ENCODE data around the gene NAA35. TPM values are rescaled to one million over a fixed set of nuclear protein-coding genes. Genes with fewer than 3 reads are reported as not detected.
"Not testable (repeated sequence)": the region's sequence is repeated elsewhere in the genome, so short reads cannot be mapped to it uniquely, and the experiment has no call there.

The NAA35 gene
- total and polyA plus RNA-seq, 2 experiments from 2014 or later = 19.7 to 22.0 TPM

GRCh38 chr9:86045654-86046053, 104.7 kb downstream of the NAA35 start:
- in situ Hi-C loops (cut with MboI) = no loop called here
- peaks cover 9% of the 10 kb centered on the region; the same call in 1 of the 2 replicates for H3K4me1 ChIP-seq (ENCODE audit: insufficient read depth)

DNA sequence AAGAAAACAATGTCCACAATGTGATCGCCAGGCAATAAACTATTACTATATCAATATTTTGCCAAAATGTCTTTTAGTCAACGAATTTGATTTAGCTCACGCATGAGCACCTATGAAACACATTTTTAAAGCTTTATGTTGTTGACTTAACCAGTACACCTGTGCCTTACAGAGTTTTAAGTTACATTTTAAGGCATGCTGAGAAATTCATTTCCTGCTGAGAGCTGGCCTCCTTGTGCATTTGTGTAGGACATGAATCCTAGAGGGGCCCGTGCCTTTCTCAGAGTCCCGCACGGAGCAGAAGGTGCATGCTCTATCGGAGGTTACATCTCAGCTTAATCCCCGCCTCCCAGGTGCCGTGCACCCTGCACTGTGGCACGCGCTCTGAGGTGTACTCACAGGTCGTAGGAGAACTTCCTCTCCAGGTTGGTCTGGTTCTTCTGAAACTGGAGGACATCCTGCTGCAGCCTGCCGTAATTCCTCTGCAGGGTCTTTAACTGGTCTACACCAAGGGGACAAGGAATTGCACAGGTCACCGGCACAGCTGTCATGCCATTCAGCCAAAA, 105.2 kb downstream of the NAA35 start:
- TF ChIP-seq EZH2phosphoT487 (IDR thresholded peaks at IDR 0.05; ENCODE audit: insufficient read depth, low read depth) (no peak), EZH2 (IDR thresholded peaks at IDR 0.05; ENCODE audit: insufficient read depth, poor library complexity, severe bottlenecking) (no peak)
- Histone ChIP-seq H2AFZ (no peak overlapping the region), H3F3A (ENCODE audit: insufficient read depth) (peaks cover 6% of the 10 kb centered on the region; the same call in 1 of the 2 replicates), H3K9me2 (ENCODE audit: insufficient read depth) (no peaks in the 10 kb centered on the region), H3K4me1 (ENCODE audit: insufficient read depth) (peaks cover 6% of the 10 kb centered on the region; the same call in 1 of the 2 replicates), H3K4me3 (no peak overlapping the region), H3K36me3 (ENCODE audit: low read depth) (no peaks in the 10 kb centered on the region), H3K27ac (no peak overlapping the region), H3K9ac (no peak overlapping the region), H3K27me3 (replicated peaks; ENCODE audit: insufficient read depth) (no peaks in the 10 kb centered on the region), H4K20me1 (ENCODE audit: insufficient read depth) (no peaks in the 10 kb centered on the region), H3K79me2 (ENCODE audit: insufficient read depth) (no peaks in the 10 kb centered on the region), H3K4me2 (ENCODE audit: unreplicated experiment) (no peak overlapping the region), H3K9me3 (ENCODE audit: low read depth) (no peaks in the 10 kb centered on the region)
- in situ Hi-C loops (cut with MboI) = no loop called here
- no peak for DNase-seq
- 94 to 95% methylated on average over 14 of the region's 14 CpGs for WGBS, 2 experiments (ENCODE audit: low coverage in 1 of 2, low lambda C conversion rate in 2 of 2, missing lambda C conversion rate in 2 of 2)

More at GRCh38 chr9:86045654-86046053, 104.7 kb downstream of the NAA35 start:
- no peak for TF ChIP-seq EZH2phosphoT487 (IDR thresholded peaks at IDR 0.05; ENCODE audit: insufficient read depth, low read depth)
- TF ChIP-seq EZH2 (IDR thresholded peaks at IDR 0.05; ENCODE audit: insufficient read depth, poor library complexity, severe bottlenecking) = no peak
- H4K20me1 ChIP-seq (ENCODE audit: insufficient read depth) = no peaks in the 10 kb centered on the region
- no peak for DNase-seq
- H3K27me3 ChIP-seq (replicated peaks; ENCODE audit: insufficient read depth) = no peaks in the 10 kb centered on the region
- H3K9ac ChIP-seq = no peak overlapping the region
- H3K9me2 ChIP-seq (ENCODE audit: insufficient read depth) = no peaks in the 10 kb centered on the region
- no peaks in the 10 kb centered on the region for H3K79me2 ChIP-seq (ENCODE audit: insufficient read depth)
- 97 to 99% methylated on average over 6 of the region's 6 CpGs for WGBS, 2 experiments (ENCODE audit: low coverage in 1 of 2, low lambda C conversion rate in 2 of 2, missing lambda C conversion rate in 2 of 2)
- no peak overlapping the region for H3K4me3 ChIP-seq
- H3K27ac ChIP-seq = no peak overlapping the region
- H3K36me3 ChIP-seq (ENCODE audit: low read depth) = no peaks in the 10 kb centered on the region
- H2AFZ ChIP-seq = no peak overlapping the region
- no peak overlapping the region for H3K4me2 ChIP-seq (ENCODE audit: unreplicated experiment)
- no peaks in the 10 kb centered on the region for H3K9me3 ChIP-seq (ENCODE audit: low read depth)
- H3F3A ChIP-seq (ENCODE audit: insufficient read depth) = peaks cover 6% of the 10 kb centered on the region; the same call in 1 of the 2 replicates

DNA sequence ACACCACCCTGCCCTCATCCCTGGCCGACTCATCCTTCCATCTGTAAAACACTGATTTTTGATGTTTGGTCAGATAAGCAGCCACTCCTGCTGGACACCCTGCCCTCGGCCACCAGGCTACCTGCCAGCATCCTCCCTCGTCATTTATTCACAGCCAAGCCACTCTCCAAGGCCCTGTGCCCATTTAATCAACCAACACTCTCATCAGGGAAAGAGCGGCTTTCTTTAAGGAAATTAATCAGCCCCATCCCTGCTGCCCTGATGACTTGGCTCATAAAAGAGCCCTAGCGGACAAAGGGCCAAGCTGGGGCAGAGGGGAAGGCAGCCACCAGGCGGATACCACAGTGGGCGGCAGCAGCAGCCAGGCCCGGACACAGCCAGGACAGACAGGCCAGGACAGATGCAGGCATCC, 106.0 kb downstream of the NAA35 start:
- Histone ChIP-seq H2AFZ (no peak overlapping the region), H3K27me3 (replicated peaks; ENCODE audit: insufficient read depth) (no peaks in the 10 kb centered on the region), H3K27ac (no peak overlapping the region), H3K9me3 (ENCODE audit: low read depth) (no peaks in the 10 kb centered on the region), H3K9me2 (ENCODE audit: insufficient read depth) (no peaks in the 10 kb centered on the region), H3F3A (ENCODE audit: insufficient read depth) (peaks cover 5% of the 10 kb centered on the region; the same call in 1 of the 2 replicates), H3K36me3 (ENCODE audit: low read depth) (no peaks in the 10 kb centered on the region), H3K4me2 (ENCODE audit: unreplicated experiment) (no peak overlapping the region), H4K20me1 (ENCODE audit: insufficient read depth) (no peaks in the 10 kb centered on the region), H3K9ac (no peak overlapping the region), H3K4me3 (no peak overlapping the region), H3K79me2 (ENCODE audit: insufficient read depth) (no peaks in the 10 kb centered on the region), H3K4me1 (ENCODE audit: insufficient read depth) (no peaks in the 10 kb centered on the region)
- TF ChIP-seq EZH2phosphoT487 (IDR thresholded peaks at IDR 0.05; ENCODE audit: insufficient read depth, low read depth) = no peak
- TF ChIP-seq EZH2 (IDR thresholded peaks at IDR 0.05; ENCODE audit: insufficient read depth, poor library complexity, severe bottlenecking) = no peak
- in situ Hi-C loops (cut with MboI) = no loop called here
- DNase-seq = no peak
- 82% methylated on average over 8 of the region's 8 CpGs for WGBS, 2 experiments (ENCODE audit: low coverage in 1 of 2, low lambda C conversion rate in 2 of 2, missing lambda C conversion rate in 2 of 2)

- 95 to 97% methylated on average over 13 of the region's 13 CpGs for WGBS, 2 experiments (ENCODE audit: low coverage in 1 of 2, low lambda C conversion rate in 2 of 2, missing lambda C conversion rate in 2 of 2)
- Histone ChIP-seq H3K4me1 (ENCODE audit: insufficient read depth) (no peaks in the 10 kb centered on the region), H3F3A (ENCODE audit: insufficient read depth) (0 out of 2 replicates have a peak, but pooled peaks cover 1% of the 10 kb centered on the region), H3K9me3 (ENCODE audit: low read depth) (no peaks in the 10 kb centered on the region), H3K9me2 (ENCODE audit: insufficient read depth) (no peaks in the 10 kb centered on the region), H2AFZ (no peak overlapping the region), H3K27me3 (replicated peaks; ENCODE audit: insufficient read depth) (no peaks in the 10 kb centered on the region), H3K4me2 (ENCODE audit: unreplicated experiment) (no peak overlapping the region), H3K4me3 (no peak overlapping the region), H3K36me3 (ENCODE audit: low read depth) (no peaks in the 10 kb centered on the region), H3K79me2 (ENCODE audit: insufficient read depth) (no peaks in the 10 kb centered on the region), H4K20me1 (ENCODE audit: insufficient read depth) (no peaks in the 10 kb centered on the region), H3K9ac (no peak overlapping the region), H3K27ac (no peak overlapping the region)
- no peak for DNase-seq
- TF ChIP-seq EZH2 (IDR thresholded peaks at IDR 0.05; ENCODE audit: insufficient read depth, poor library complexity, severe bottlenecking) (no peak), EZH2phosphoT487 (IDR thresholded peaks at IDR 0.05; ENCODE audit: insufficient read depth, low read depth) (no peak)
- in situ Hi-C loops (cut with MboI) = no loop called here
Measured at GRCh38 chr9:86047361-86047760, 106.4 kb downstream of the NAA35 start.

GRCh38 chr9:86048018-86048742, 107.2 kb downstream of the NAA35 start:
- H4K20me1 ChIP-seq (ENCODE audit: insufficient read depth); H3K4me2 ChIP-seq (ENCODE audit: unreplicated experiment); in situ Hi-C loops (cut with MboI): not testable (repeated sequence)

More at GRCh38 chr9:86048018-86048742, 107.2 kb downstream of the NAA35 start:
- H3K9me2 ChIP-seq (ENCODE audit: insufficient read depth); H3K27ac ChIP-seq; H3F3A ChIP-seq (ENCODE audit: insufficient read depth); H3K79me2 ChIP-seq (ENCODE audit: insufficient read depth); DNase-seq; H3K4me3 ChIP-seq; H3K27me3 ChIP-seq (replicated peaks; ENCODE audit: insufficient read depth); H3K4me1 ChIP-seq (ENCODE audit: insufficient read depth); H2AFZ ChIP-seq; H3K9me3 ChIP-seq (ENCODE audit: low read depth); H3K36me3 ChIP-seq (ENCODE audit: low read depth); H3K9ac ChIP-seq: not testable (repeated sequence)
- 94 to 95% methylated on average over 6 to 7 of the region's 7 CpGs for WGBS, 2 experiments (ENCODE audit: low coverage in 1 of 2, low lambda C conversion rate in 2 of 2, missing lambda C conversion rate in 2 of 2)

Measured in GM23248 (cell line).